Upper lobe of left lung (tissue), 4 donors: ENCODE measurements around the gene SMIM38.

Experiments
- CTCF ChIP-seq, 6 experiments: fragments of 450-650 bp in 4 of 6; fragments of 200-600 bp in 2 of 6; sonication (generic) in 2 of 6; IDR thresholded peaks; one replicate each; pipeline ENCODE4 v1.5.1; 2016 to 2019; ENCODE audit warnings: antibody characterized with exemption in 6 of 6
- EP300 ChIP-seq, 4 donors: sonication (generic); formaldehyde crosslinking; IDR thresholded peaks; one replicate each; pipeline ENCODE4 v1.5.1; 2017; ENCODE audit warnings: antibody characterized with exemption in 4 of 4, control low read depth in 2 of 4
- POLR2A ChIP-seq, 4 donors: fragments of 450-650 bp; IDR thresholded peaks; one replicate each; pipeline ENCODE4 v1.5.1; 2016 to 2017; ENCODE audit warnings: antibody characterized with exemption in 4 of 4, mild to moderate bottlenecking in 2 of 4
- POLR2AphosphoS5 ChIP-seq, 2 donors: sonication (generic); formaldehyde crosslinking; IDR thresholded peaks; one replicate each; pipeline ENCODE4 v1.5.1; 2017; ENCODE audit warnings: antibody characterized with exemption in 2 of 2

GRCh38 chr11:69186316-69187260, 30.9 kb downstream of the SMIM38 start:
- TF ChIP-seq POLR2A (IDR thresholded peaks at IDR 0.05) (no peak), CTCF (IDR thresholded peaks at IDR 0.05) (no peak), EP300 (IDR thresholded peaks at IDR 0.05) (no peak), POLR2AphosphoS5 (IDR thresholded peaks at IDR 0.05) (no peak)
